Measurements from ENCODE around the gene OR51B5.

- no peak for TF ChIP-seq CTCF (conservative IDR thresholded peaks at IDR 0.05; ENCODE audit: low read depth in 2 of 2)
- TF ChIP-seq POLR2AphosphoS5 (IDR thresholded peaks at IDR 0.05; ENCODE audit: low read depth), result no peak
- TF ChIP-seq CREB1 (CRISPR knock-in tag; IDR thresholded peaks at IDR 0.05; ENCODE audit: low read depth), result no peak
- TF ChIP-seq EZH2 (IDR thresholded peaks at IDR 0.05; ENCODE audit: low read depth, unreplicated experiment), result no peak
- TF ChIP-seq STAT1 (IDR thresholded peaks at IDR 0.05; ENCODE audit: unreplicated experiment), result no peak
- TF ChIP-seq REST (IDR thresholded peaks at IDR 0.05; ENCODE audit: unreplicated experiment), result no peak
- no peak for TF ChIP-seq ZNF331 (CRISPR knock-in tag; IDR thresholded peaks at IDR 0.05; ENCODE audit: low read depth)
- TF ChIP-seq JUNB (IDR thresholded peaks at IDR 0.05; ENCODE audit: unreplicated experiment), result no peak
- no peak for TF ChIP-seq EZH2phosphoT487 (IDR thresholded peaks at IDR 0.05; ENCODE audit: unreplicated experiment)
- TF ChIP-seq ETS1 (IDR thresholded peaks at IDR 0.05), result no peak
These were observed 20.9 kb upstream of the OR51B5 start for GRCh38 chr11:5364214-5364613.
